HEK293 (cell line): Measurements from ENCODE around the gene SEMA3D.

Experiments
- PRDM1 ChIP-seq: fragments of 450-650 bp; formaldehyde crosslinking; IDR thresholded peaks from 2 replicates; pipeline ENCODE4; 2016; ENCODE audit warnings: missing biosample characterization, missing genetic modification characterization
- PRDM10 ChIP-seq: fragments of 450-650 bp; formaldehyde crosslinking; IDR thresholded peaks from 2 replicates; pipeline ENCODE4 v1.5.1; 2016; ENCODE audit warnings: missing biosample characterization, missing genetic modification characterization
- TCF7L2 ChIP-seq: IDR thresholded peaks from 2 replicates; pipeline ENCODE4 v1.6.1; 2011; ENCODE audit warnings: low read depth, mild to moderate bottlenecking, inconsistent platforms, low read length, moderate library complexity, borderline replicate concordance
- YY2 ChIP-seq: fragments of 450-650 bp; formaldehyde crosslinking; IDR thresholded peaks from 2 replicates; pipeline ENCODE4 v1.5.1; 2016; ENCODE audit warnings: missing biosample characterization, missing genetic modification characterization
- ZBTB7A ChIP-seq: fragments of 450-650 bp; formaldehyde crosslinking; IDR thresholded peaks from 2 replicates; pipeline ENCODE4 v1.5.1; 2016; ENCODE audit warnings: low read depth, missing biosample characterization, missing genetic modification characterization
- ZFP37 ChIP-seq: fragments of 450-650 bp; formaldehyde crosslinking; IDR thresholded peaks from 2 replicates; pipeline ENCODE4 v1.5.1; 2016; ENCODE audit warnings: missing biosample characterization, missing genetic modification characterization
- ZNF175 ChIP-seq: fragments of 450-650 bp; formaldehyde crosslinking; IDR thresholded peaks from 2 replicates; pipeline ENCODE4 v1.5.1; 2016; ENCODE audit warnings: missing biosample characterization, missing genetic modification characterization
- ZNF24 ChIP-seq: fragments of 450-650 bp; formaldehyde crosslinking; IDR thresholded peaks from 2 replicates; pipeline ENCODE4 v1.5.1; 2016; ENCODE audit warnings: missing biosample characterization, missing genetic modification characterization
- ZNF558 ChIP-seq: fragments of 450-650 bp; formaldehyde crosslinking; IDR thresholded peaks from 2 replicates; pipeline ENCODE4 v1.5.1; 2016; ENCODE audit warnings: missing biosample characterization, missing genetic modification characterization
- TF ChIP-seq, protein P1 (sequence below): fragments of 450-650 bp; formaldehyde crosslinking; IDR thresholded peaks from 2 replicates; pipeline ENCODE4 v1.5.1; 2016; ENCODE audit warnings: missing biosample characterization, missing genetic modification characterization

DNA sequence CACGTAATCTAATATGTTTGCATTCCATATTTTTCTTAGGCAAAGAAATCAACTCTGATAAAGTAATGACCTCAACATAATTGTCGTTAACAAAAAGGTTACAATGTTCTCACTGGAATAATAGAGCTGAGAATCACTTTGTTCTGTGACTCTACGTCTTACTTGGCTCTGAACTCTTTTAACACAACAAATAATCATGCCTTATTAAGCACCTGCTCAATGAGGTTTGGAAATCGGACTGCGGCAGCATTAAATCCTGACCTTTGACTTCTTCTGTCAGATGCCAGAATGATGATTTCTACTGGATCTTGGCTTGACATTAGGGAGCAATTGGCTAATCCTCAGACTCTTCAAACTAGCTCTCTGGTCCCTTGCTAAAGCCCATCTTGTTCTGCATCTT, 233.6 kb downstream of the SEMA3D start:
- TF ChIP-seq TCF7L2 (no peak), PRDM10 (no peak), ZNF175 (tag by site-specific recombination) (no peak), ZNF24 (tag by site-specific recombination) (no peak), ZFP37 (tag by site-specific recombination) (no peak), ZBTB7A (no peak), ZNF558 (tag by site-specific recombination) (no peak), PRDM1 (tag by site-specific recombination) (no peak), YY2 (tag by site-specific recombination) (no peak)
- TF ChIP-seq, protein P1, sequence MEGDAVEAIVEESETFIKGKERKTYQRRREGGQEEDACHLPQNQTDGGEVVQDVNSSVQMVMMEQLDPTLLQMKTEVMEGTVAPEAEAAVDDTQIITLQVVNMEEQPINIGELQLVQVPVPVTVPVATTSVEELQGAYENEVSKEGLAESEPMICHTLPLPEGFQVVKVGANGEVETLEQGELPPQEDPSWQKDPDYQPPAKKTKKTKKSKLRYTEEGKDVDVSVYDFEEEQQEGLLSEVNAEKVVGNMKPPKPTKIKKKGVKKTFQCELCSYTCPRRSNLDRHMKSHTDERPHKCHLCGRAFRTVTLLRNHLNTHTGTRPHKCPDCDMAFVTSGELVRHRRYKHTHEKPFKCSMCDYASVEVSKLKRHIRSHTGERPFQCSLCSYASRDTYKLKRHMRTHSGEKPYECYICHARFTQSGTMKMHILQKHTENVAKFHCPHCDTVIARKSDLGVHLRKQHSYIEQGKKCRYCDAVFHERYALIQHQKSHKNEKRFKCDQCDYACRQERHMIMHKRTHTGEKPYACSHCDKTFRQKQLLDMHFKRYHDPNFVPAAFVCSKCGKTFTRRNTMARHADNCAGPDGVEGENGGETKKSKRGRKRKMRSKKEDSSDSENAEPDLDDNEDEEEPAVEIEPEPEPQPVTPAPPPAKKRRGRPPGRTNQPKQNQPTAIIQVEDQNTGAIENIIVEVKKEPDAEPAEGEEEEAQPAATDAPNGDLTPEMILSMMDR (tag by site-specific recombination) = no peak
